Measurements from ENCODE around the gene RGS9.

- TF ChIP-seq CTCF (IDR thresholded peaks at IDR 0.05) (no peak), POLR2A (IDR thresholded peaks at IDR 0.05) (no peak)
These were observed 41.7 kb upstream of the RGS9 start for GRCh38 chr17:65095465-65095864.

Measured in Peyer's patch (tissue), 4 donors.